Skeletal muscle tissue (tissue), 4 donors: ENCODE measurements around the gene COL4A4. TPM values are rescaled to one million over a fixed set of nuclear protein-coding genes. Genes with fewer than 3 reads are reported as not detected.

Experiments used
- H3K27ac ChIP-seq: one replicate; pipeline ENCODE4 v1.7.0; 2013; ENCODE audit warnings: mild to moderate bottlenecking, low read depth, low read length, inconsistent platforms
- H3K27me3 ChIP-seq, 3 donors: one replicate each; pipeline ENCODE4 v1.7.0; 2013; ENCODE audit warnings: low read length in 3 of 3; ENCODE audit not compliant: control insufficient read depth in 3 of 3, insufficient read depth in 3 of 3
- H3K36me3 ChIP-seq, 3 donors: one replicate each; pipeline ENCODE4 v1.7.0; 2013; ENCODE audit warnings: low read length in 3 of 3; ENCODE audit not compliant: control insufficient read depth in 3 of 3, insufficient read depth in 3 of 3
- H3K4me1 ChIP-seq, 3 donors: one replicate each; pipeline ENCODE4 v1.7.0; 2013; ENCODE audit warnings: low read length in 3 of 3, mild to moderate bottlenecking in 3 of 3; ENCODE audit not compliant: control insufficient read depth in 3 of 3, insufficient read depth in 3 of 3
- H3K4me3 ChIP-seq, 3 donors: one replicate each; pipeline ENCODE4 v1.7.0; 2013; ENCODE audit warnings: low read length in 3 of 3
- H3K9ac ChIP-seq, 3 donors: one replicate each; pipeline ENCODE4 v1.7.0; 2013; ENCODE audit warnings: low read length in 3 of 3, mild to moderate bottlenecking in 3 of 3, moderate library complexity in 2 of 3, low read depth in 1 of 3
- H3K9me3 ChIP-seq, 3 donors: one replicate each; pipeline ENCODE4 v1.7.0; 2013; ENCODE audit warnings: low read length in 3 of 3; ENCODE audit not compliant: control insufficient read depth in 3 of 3
- total RNA-seq: library from RNA; depleted of rRNA; stranded (reverse); fragments of >200 nt; gene quantifications from one replicate; pipeline ENCODE4 v1.2.3, GENCODE V29; 2014
- donor health status: Osteomylitis.

Gene COL4A4
- total RNA-seq, 1 donor from 2014 or later, result under 0.01 TPM

DNA sequence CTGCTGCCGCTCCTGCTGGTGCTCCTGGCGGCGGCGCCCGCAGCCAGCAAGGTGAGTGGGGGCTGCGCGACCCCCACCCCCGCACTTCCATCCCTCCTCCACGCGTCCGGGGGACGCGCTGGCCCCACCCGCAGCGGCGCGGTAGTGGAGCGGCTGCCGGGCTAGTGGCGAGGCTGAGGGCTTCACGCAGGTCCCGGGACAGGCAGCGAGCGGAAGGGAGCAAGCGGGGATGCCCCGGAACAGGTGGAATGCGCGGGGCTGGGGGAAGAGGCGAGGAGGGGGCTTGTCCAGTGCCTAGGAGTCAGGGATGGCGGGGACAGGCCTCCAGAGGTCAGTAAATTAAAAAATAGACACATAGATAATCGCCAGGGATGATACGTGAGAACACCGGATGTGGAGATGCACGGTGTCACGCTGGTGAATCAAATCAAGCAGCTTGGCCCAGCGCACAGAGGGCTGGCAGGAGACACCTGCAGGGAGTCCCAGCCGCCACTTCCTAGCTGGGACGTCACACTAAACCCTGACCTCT is 822 bp upstream of the COL4A4 start:
- Histone ChIP-seq H3K27me3 (peaks cover 0 to 5% (median 3%) of the 10 kb centered on the region in 3 donors), H3K4me3 (peak overlapping the region; percentile 66 to 77 (median 69)), H3K4me1 (peaks cover 8 to 36% (median 28%) of the 10 kb centered on the region in 3 donors), H3K36me3 (no peaks in the 10 kb centered on the region), H3K9me3 (no peaks in the 10 kb centered on the region), H3K9ac (peak overlapping the region; percentile 69 to 90 (median 87)), H3K27ac (peak overlapping the region; percentile 88)

- Histone ChIP-seq H3K4me3 (peak overlapping the region; percentile 65 to 77 (median 66)), H3K27me3 (peaks cover 0 to 5% (median 3%) of the 10 kb centered on the region in 3 donors), H3K27ac (peak overlapping the region; percentile 88), H3K9me3 (no peaks in the 10 kb centered on the region), H3K4me1 (peaks cover 8 to 36% (median 28%) of the 10 kb centered on the region in 3 donors), H3K36me3 (no peaks in the 10 kb centered on the region), H3K9ac (peak overlapping the region; percentile 69 to 90 (median 87))
Observed at GRCh38 chr2:227163485-227163997, 464 bp downstream of the COL4A4 start.

- Histone ChIP-seq H3K9me3 (no peaks in the 10 kb centered on the region), H3K9ac (no peak overlapping the region), H3K36me3 (no peaks in the 10 kb centered on the region), H3K27me3 (peaks cover 0 to 5% (median 3%) of the 10 kb centered on the region in 3 donors), H3K27ac (no peak overlapping the region), H3K4me1 (peaks cover 4 to 29% (median 28%) of the 10 kb centered on the region in 3 donors), H3K4me3 (no peak overlapping the region)
Observed at GRCh38 chr2:227161947-227162346, 2.1 kb downstream of the COL4A4 start.

GRCh38 chr2:227160164-227160563 is 3.8 kb downstream of the COL4A4 start:
- H3K36me3 ChIP-seq, result no peaks in the 10 kb centered on the region
- peaks cover 4 to 25% (median 14%) of the 10 kb centered on the region in 3 donors for H3K4me1 ChIP-seq
- no peaks in the 10 kb centered on the region for H3K9me3 ChIP-seq
- no peak overlapping the region for H3K27ac ChIP-seq
- peaks cover 0 to 5% (median 3%) of the 10 kb centered on the region in 3 donors for H3K27me3 ChIP-seq
- H3K4me3 ChIP-seq, result no peak overlapping the region
- H3K9ac ChIP-seq, result no peak overlapping the region

- peaks cover 0 to 2% (median 0%) of the 10 kb centered on the region in 3 donors for H3K36me3 ChIP-seq
- peaks cover 8 to 16% (median 14%) of the 10 kb centered on the region in 3 donors for H3K4me1 ChIP-seq
- no peak overlapping the region for H3K27ac ChIP-seq
- H3K4me3 ChIP-seq, result no peak overlapping the region
- no peaks in the 10 kb centered on the region for H3K27me3 ChIP-seq
- no peak overlapping the region for H3K9ac ChIP-seq
- no peaks in the 10 kb centered on the region for H3K9me3 ChIP-seq
Observed at GRCh38 chr2:227154986-227155774, 8.8 kb downstream of the COL4A4 start.

DNA sequence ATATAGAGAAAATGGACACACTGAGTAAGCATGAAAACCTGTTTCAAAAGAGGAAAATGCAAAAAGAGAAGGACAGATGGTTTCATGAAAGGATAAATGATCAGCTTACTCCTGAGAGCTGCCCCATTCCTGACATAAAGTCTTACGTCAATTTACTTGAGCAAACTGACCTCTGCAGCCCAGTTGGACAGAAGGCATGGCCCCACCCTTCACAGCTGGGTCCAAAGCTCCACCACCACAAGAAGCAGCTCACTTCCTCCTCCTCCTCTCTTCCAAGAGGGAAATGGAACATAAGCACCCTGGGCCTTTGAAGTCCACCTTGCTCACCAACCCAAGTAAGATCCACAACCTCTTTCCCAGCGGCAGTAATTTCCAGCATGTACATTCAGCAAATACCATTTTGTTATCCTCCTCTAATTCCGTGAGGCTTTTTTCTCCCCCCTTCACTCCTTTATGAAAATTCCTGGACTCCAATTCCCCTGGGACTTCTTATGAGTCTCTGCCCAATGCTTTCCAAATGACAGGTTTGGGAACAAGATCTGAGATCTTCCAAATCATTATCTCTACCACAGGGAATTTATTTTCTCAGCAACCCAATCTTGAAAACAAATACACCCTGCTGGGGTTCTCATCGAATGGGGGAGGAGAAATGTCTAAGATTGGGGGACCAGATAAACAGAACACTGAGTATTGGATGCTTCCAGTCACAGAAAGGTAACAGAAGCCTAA is 10.1 kb downstream of the COL4A4 start:
- Histone ChIP-seq H3K4me1 (peaks cover 4 to 14% (median 14%) of the 10 kb centered on the region in 3 donors), H3K27ac (no peak overlapping the region), H3K36me3 (peaks cover 0 to 2% (median 0%) of the 10 kb centered on the region in 3 donors), H3K9ac (no peak overlapping the region), H3K4me3 (no peak overlapping the region), H3K9me3 (no peaks in the 10 kb centered on the region), H3K27me3 (no peaks in the 10 kb centered on the region)

DNA sequence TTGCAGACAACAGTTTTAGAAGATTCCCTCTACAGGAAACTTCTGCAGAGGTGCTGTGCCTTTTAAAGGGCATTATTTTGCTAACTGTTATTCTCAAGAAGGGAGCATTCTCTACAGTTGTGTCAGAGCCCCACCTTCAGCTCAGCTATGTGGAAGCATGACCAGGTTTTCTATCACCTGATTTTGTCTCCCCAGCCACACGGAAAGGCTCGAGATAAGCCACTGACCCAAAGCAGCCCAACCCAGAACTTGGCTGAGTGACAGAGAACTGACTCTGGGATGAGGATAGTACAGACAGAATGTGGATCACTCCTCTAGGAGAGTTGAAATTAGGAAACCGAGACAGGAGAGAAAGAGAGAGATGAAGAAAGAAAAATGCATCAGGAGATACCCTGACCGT is 10.7 kb downstream of the COL4A4 start:
- Histone ChIP-seq H3K9ac (no peak overlapping the region), H3K4me3 (no peak overlapping the region), H3K4me1 (peaks cover 4 to 14% (median 14%) of the 10 kb centered on the region in 3 donors), H3K9me3 (no peaks in the 10 kb centered on the region), H3K27ac (no peak overlapping the region), H3K36me3 (peaks cover 0 to 2% (median 0%) of the 10 kb centered on the region in 3 donors), H3K27me3 (no peaks in the 10 kb centered on the region)

DNA sequence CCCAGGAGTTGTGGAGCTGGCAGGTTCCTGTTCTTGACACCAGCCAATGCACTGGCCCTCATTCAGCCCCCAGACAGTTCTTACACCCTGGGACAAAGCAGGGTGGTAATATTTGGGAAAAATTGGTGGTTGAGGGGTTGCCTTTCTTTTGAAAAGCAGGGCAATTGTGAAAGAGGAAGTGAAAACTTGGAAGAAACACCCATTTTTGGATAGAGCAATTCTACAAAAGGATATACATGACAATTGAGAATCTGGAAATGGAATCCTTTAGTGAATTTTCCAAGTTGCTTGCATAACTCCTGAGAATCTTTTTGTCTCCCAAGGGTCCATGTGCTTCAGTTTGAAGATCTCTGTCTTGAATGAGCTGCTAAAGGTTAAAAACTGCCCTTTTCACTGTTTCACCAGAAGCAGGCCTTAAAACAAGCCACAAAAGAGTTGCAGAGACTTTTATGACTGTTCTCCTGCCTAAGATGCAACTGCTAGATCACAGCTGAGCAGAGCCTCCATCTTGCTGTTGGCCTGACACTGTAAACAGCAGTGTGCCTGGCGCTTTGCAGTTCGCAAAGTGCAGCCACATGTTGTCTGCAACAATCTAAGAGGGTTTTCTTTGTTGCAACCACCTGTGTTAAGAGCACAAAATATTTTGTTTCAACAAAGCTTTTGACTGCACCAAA is 11.8 kb downstream of the COL4A4 start:
- Histone ChIP-seq H3K36me3 (peaks cover 0 to 2% (median 0%) of the 10 kb centered on the region in 3 donors), H3K9me3 (no peaks in the 10 kb centered on the region), H3K4me3 (no peak overlapping the region), H3K9ac (no peak overlapping the region), H3K27ac (no peak overlapping the region), H3K4me1 (peaks cover 4 to 14% (median 14%) of the 10 kb centered on the region in 3 donors), H3K27me3 (no peaks in the 10 kb centered on the region)

DNA sequence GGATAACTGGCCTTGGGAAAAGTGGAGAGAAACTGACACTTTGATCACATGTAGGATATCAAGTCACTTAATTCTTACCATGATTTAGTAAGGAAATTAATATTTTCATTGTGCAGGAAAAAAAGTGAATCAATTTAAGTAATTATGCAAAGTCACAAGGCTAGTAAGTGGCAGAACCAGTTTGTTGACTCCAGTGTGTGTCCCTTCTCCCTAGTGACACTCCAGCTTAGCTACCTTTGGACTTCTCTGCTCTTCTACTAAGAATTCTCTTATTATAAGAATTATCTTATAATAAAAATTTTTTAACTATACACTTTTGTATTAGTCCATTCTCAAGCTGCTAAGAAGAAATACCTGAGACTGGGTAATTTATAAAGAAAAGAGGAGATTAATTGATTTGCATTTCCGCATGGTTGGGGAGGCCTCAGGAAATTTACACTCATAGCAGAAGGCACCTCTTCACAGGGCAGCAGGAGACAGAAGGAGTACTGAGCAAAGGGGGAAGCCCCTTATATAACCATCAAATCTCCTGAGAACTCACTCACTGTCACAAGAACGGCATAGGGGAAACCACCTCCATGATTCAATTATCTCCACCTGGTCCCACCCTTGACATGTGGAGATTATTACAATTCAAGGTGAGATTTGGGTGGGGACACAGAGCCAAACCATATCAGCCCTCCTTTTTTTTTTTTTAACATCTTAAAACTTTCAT is 13.6 kb downstream of the COL4A4 start:
- no peaks in the 10 kb centered on the region for H3K9me3 ChIP-seq
- no peak overlapping the region for H3K4me3 ChIP-seq
- peaks cover 0 to 3% (median 2%) of the 10 kb centered on the region in 3 donors for H3K36me3 ChIP-seq
- H3K9ac ChIP-seq, result no peak overlapping the region
- no peak overlapping the region for H3K27ac ChIP-seq
- peaks cover 4 to 14% (median 14%) of the 10 kb centered on the region in 3 donors for H3K4me1 ChIP-seq
- H3K27me3 ChIP-seq, result no peaks in the 10 kb centered on the region
